Measurements from ENCODE around the gene DQX1. TPM values are rescaled to one million over a fixed set of nuclear protein-coding genes. Genes with fewer than 3 reads are reported as not detected.

The DQX1 gene
- polyA plus RNA-seq, 10 donors, result 0.13 to 0.33 (median 0.16) TPM; not detected in 5

DNA sequence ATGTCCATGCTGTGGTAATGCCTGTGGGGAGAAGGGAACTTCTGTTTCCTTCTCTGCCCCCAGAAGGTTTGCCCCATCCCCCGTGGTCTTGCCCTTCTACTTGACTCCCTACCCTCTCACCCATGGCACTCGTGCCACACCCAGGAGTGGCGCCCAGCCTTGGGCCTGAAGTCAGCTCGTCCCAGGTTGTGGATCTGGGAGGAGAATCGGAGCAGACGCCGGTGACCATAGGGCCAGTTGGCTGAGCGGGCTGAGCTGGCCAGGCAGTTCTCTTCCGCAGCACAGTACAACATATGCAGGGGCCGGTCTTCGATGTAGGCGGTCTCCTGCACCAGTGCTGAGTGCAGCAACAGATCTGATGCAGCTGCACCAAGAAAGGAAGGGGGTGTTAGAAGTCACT is 8.4 kb upstream of the DQX1 start:
- no peak for DNase-seq

DNA sequence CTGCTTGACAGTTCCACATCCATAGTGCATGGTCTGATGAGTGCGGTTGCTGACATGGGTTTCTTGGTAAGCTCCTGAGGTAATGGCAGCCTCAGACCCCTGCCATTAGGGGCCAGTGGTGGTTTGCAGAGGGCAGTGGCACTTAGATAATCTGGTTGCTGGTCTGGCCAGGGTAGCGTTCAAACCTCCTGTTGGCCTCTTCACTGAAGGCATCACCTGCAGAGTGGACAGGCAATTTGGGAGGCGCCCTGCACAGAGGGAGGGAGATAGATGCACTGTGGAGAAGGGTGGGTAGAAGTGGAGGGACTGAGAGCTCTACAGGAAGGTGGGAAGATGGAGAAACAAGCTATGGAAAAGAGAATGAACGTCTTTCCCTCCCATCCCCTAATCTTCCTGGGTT is 7.4 kb upstream of the DQX1 start:
- DNase-seq, result no peak

DNA sequence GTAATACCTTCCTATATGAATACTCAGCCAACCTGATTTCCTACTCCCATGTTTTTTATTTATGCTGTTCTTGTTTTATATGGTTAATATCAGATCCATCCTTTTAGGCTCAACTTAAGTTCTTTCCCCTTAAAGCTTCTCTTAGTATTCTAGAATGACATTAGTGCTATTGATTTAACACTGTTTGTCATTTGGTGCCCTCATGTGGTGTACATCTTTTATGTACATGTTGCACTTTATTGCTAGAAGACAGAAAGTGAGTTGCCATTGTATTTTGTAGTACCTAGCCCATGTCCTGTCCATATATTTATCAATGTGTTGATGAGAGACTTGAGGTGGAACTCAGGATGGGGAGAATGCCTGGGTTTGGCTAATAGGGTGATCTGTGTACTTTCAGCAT is 6.2 kb upstream of the DQX1 start:
- peak in 1 of 3 donors; percentile 60 for DNase-seq

DNA sequence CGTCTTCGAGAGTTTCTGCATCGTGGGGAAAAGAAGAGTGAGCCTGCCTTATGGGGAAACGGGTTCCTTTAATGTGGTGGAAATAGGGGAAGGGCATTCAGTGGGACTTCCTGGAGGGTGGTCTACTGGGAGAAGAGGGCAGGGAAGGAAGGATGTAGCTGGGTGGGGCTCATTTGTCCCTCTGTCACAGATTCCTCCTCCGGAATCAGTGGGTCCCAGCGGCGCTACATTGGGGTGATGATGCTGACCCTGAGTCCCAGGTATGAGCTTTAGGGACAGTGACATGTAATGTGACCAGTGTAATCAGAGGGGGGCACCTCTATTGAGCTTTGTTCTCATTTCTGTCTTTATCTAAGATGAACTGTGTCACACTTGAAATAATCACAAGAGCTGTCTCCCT is 5.6 kb upstream of the DQX1 start:
- DNase-seq, result no peak

DNA sequence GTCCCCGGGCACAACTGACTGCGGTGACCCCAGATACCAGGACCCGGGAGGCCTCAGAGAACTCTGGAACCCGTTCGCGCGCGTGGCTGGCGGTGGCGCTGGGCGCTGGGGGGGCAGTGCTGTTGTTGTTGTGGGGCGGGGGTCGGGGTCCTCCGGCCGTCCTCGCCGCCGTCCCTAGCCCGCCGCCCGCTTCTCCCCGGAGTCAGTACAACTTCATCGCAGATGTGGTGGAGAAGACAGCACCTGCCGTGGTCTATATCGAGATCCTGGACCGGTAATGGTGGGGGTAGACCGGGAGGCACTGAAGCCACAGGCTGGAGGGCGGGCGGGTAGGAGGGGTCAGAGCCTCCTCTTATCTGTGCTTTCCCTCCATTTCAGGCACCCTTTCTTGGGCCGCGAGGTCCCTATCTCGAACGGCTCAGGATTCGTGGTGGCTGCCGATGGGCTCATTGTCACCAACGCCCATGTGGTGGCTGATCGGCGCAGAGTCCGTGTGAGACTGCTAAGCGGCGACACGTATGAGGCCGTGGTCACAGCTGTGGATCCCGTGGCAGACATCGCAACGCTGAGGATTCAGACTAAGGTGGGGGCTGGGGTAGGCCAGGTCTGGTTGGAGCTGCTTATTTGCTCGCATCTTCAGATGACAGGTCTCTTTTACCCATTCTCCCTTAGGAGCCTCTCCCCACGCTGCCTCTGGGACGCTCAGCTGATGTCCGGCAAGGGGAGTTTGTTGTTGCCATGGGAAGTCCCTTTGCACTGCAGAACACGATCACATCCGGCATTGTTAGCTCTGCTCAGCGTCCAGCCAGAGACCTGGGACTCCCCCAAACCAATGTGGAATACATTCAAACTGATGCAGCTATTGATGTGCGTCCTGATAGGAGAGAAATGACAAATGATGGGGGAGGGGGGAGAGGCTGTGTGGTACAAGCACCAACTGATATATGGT is 4.5 kb upstream of the DQX1 start:
- DNase-seq, result peak in 1 of 3 donors; percentile 80

DNA sequence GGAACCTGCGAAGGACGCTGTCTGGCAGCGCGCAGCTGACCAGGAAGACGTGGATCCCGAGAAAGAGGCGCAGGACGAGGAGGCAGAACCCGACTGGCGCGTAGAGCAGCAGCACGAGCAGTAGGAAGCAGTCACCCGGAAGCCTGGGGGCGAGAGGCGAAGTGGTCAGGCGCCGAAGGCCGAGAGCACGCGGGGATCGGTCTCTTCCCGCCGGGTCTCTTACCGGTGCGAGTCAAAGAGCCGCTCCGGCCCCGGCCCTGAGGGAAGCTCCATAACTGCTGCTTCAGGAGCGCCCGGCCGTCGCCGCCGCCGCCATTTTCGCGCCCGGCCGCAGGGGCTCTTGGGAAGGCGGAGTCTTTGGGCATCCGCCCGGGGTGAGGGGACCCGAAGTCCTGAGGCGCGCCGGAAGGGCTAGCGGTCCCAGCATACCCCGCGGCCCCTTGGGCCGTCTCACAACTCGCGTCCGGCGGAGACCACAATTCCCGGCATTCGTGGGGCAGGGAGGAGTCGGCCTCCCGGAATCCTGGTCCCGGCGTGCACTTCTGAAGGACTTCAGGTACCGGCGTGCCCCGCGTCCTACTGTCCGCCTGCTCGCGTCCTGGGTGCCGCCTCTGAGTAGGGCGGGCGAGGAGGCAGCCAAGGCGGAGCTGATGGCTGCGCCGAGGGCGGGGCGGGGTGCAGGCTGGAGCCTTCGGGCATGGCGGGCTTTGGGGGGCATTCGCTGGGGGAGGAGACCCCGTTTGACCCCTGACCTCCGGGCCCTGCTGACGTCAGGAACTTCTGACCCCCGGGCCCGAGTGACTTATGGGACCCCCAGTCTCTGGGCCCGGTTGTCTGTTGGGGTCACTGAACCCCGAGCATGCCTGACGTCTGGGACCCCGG is 3.6 kb upstream of the DQX1 start, which contains the start of the genes AUP1 and HTRA2:
Gene AUP1 (minus strand): TSS at position 350 of the 882 bp plus-strand sequence. CDS start 77 bp downstream, at position 273.
Gene HTRA2 (plus strand): TSS at position 577 of the 882 bp plus-strand sequence. CDS start 74 bp downstream, at position 651.
- DNase-seq, result peak; percentile 99

DNA sequence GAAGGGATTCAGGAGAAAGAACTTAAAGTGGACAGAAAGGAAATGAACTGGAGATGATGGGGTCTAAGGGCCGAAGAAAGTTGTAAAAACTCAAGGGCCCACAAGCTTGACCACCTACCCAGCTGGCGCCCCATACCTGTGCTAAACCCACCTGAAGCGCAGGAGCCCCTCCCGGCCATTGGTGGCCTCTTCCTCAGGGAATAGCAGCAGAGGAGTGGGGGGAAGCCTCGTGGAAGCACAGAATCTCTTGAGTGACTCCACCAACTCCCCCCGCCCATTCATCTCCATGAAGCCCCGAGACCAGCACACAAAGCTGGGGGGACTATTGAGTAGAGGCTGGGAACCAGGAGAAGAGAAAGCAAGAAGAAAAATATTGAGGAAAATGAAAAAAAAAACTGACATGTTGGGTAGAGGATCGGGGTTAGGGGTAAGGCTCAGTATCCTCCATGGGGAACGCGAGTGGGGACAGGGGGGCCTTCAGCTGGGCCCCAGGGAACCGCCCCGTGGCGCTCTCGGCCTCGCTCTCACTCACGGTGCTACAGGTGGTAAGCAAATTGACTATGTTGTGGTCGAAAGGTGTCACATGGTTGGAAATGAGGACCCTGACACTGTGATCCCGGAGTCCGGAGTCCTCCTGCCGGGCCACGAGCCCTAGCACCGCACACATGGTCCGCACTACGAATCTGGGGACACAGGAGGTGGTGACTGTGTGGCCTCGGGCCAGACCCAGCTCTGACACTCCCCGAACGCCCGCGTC is 2.7 kb upstream of the DQX1 start:
- no peak for DNase-seq

DNA sequence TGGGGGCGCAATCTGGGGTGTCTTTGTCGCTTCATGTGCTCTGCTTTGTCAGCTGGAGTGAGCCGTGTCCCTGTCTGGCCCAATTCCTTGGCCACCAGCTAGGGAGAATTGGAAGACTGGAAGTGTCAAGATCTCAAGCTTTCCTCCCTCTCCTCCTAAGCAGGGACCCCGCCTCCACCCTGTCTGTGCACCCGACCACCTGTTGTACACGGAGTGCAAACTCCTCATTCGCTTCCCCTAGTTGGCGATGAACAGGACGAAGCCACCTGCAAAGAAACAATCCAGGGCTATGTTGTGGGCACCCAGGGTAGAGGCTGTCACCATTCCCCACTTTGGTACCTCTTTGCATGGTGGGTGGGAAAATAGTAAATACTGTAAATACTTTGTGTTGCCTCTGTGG is 1.7 kb upstream of the DQX1 start:
- no peak for DNase-seq

DNA sequence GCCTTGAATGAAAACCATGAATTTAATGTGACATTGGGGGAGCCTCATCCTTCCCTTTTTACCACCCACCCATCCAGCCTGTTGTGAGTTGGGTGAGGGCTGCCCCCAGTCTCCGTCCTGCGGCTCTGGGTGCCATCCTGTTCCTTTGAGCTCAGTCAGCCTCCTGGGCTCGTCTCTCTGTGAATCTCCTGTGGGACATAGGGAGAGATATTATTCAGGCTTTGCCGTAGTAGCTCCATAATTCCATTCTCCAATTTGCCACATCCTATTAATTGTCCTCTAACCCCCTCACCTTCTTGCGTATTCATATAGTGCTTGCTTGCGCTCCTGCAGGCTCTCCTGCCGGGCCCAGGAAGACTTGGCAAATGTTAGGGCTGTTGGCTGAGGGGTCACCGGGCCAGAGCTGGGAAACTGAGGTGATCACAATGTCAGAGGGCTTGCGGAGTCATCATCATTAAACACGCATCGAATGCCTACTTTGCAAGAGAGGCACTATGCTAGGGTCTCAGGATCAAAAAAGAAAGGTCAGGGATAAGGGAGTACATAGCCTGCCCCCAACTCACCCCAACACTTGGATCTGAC is 709 bp upstream of the DQX1 start:
- no peak for DNase-seq

DNA sequence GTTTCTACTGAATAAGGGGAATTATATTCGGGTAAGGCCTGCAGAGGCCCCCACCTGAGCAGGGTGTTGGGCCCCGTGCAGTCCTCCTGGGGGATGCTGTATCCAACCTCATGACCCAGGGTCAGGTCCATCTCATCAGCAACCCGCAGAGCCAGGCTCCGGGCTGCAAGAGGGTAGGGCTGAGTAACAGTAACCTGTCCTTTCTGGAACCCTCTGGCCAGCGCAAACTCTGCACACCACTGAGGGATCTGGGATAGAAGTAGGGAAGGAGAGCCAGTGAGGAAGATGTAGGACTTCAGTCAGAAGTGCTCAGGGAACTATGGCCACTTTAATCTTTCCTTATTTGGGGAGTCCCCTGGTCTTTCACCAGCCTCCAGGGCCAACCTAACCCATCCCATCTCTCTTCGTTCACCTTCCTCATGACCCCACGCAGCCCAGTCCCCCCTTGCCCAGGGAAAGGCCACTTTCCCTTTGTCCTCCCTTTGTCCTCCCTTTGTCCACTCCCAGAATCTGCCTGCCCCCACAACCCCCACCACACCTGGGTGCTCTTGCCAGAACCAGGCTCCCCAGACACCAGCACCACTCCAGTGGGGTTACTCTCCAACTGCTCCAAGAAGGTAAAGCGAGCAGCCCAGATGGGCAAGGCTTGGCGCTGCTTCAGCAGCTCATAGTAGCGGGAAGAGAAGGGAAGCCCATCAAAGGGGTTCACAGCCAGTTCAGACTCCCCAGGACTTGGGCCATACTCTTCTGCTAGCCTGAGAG is 895 bp downstream of the DQX1 start:
- DNase-seq, result no peak

DNA sequence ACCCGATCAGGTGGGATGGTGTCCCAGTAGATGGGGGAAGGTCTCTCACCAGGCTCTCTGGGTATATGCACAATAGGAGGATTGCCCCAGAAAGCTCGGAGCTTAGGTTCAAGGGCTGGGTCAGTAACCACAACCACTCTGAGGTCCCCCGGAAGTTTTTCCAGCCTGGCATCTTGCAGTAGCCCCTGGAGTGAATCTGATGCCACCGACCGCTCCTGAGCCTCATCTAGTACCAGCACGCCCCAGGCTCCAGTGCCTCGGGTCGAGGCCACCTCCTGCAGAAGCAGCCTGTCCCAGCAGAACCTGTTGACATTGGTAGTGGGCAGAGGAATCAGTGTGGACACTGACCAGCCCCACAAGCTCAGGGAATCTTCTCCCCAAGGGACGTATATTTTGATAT is 2.0 kb downstream of the DQX1 start:
- DNase-seq, result no peak

DNA sequence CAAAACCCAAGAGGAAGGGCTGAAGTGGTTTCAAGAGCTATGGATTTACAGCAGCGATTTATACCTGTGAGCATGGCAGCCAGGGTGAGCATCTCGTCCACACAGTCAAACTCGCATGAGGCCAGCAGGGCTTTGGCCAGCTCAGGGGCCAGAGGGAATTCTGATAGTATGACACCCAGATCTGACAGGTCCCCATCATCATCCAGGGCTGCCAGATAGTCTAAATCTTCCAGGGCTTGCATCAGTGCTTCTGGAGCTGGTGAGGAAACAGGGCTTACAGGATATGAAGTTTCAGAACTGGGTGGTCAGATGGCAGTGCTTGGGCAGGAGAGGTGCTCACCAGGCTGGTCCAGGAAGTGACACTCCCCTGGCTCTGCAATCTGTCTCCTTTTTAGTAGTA is 3.5 kb downstream of the DQX1 start:
- DNase-seq, result no peak

DNA sequence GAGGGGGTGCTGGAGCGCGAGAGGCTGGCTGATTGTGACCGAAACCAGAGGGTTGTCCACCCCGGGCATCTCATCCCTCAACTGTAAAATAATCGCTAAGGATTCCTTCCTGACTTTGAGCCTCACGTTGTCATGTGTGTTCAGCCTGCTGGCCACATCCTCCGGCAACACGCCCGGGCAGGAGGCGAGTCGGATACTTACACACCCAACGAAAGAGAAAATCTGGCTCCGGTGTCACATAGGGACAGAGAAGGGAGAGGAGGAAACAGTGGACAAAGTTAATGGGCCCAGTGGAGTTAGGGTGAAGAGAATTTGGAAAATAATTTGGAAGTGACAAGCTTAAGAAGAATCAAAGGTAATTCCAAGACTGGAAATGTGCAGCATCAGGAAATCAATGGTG is 9.4 kb downstream of the DQX1 start:
- no peak for DNase-seq

DNA sequence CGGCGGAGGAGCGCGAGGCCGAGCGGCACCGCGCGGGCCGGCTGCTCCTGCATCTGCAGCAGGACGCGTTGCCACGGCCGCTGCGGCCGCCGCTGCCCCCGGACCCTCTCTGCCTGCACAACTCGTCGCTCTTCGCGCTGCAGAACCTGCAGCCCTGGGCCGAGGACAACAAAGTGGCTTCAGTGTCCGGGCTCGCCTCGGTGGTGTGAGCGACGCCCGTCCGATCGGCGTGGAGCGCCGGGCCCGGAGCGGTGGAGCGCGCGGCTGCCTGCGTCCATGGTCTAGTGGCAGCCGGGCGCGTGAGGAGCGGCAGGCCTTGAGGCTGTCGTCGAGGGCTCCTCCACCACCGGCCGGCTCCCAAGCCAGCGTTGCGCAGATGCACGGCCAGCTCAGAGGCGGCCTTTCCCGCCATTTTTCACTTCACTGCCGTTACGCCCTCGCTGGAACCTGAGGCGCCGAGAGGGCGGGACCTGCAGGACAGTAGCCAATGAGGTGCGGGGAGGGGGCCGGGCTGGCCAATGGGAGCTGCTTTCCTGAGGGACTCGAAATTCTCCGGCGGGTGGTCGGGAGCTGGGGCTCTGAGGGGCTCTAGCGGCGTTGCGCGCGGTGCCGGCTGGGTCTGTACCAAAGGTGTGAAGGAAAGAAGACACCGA is 9.9 kb downstream of the DQX1 start:
- DNase-seq, result peak; percentile 41 to 81 (median 64)

DNA sequence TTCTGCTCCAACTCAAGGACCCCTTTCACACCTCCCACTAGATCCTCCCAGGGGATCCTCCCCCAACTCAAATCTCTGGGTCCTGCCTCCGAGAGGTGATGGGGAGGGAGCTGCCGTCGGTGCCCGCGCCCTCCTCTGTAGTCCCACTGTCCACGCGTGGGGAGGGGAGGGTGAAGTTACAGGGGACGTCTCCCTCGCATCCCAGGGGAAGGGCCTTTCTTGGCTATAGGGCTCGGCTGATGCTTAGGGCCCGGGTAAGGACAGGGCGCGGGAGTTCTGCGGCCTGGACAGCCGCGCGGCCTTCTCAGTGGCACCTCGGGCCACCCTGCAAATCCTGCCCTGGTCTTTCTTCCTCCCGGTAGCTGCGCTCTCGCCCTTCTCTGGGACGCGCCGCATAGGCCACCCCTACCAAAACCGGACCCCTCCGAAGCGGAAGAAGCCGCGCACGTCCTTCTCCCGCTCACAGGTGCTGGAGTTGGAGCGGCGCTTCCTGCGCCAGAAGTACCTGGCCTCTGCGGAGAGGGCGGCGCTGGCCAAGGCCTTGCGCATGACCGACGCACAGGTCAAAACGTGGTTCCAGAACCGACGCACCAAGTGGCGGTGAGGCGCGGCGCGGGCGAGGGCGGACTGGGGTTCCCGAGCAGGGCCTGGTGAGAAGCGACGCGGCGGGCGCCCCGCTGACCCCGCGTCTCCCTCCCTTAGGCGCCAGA is 10.6 kb downstream of the DQX1 start:
- peak in 1 of 3 donors; percentile 55 for DNase-seq

DNA sequence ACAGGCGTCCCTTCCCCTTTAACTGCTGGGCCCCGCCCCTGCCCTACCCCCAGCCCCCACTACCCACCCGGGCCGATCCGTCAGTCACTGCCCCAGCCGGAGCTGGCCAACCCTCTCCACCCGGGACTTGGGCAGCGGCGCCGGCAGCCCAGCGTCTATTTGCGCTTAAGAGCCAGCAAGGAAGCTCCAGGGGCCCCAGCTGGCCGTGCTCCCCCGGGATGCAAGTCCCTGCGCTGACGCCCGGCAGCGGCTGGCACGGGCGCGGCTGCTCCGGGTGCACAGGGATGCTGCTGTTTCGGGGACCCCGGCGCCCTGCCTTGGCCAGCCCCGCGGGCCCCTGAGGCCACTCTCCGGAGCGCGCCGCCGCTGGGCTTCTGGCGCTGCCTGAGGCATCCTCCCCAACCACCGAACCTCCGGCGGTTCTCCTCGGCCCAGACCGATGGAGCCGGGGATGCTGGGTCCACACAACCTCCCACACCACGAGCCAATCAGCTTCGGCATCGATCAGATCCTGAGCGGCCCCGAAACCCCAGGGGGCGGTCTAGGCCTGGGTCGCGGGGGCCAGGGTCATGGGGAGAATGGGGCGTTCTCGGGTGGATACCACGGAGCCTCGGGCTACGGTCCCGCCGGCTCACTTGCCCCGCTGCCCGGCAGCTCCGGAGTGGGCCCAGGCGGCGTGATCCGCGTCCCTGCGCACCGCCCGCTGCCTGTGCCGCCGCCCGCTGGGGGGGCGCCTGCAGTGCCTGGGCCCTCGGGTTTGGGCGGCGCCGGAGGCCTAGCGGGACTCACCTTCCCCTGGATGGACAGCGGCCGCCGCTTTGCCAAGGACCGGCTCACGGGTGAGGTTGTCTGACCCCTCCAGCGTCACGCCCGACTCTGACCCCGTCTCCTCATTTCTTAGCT is 11.4 kb downstream of the DQX1 start, which contains the start of gene TLX2:
Gene TLX2 (plus strand): TSS at position 83 of the 903 bp plus-strand sequence. CDS start 357 bp downstream, at position 440.
- peak in 1 of 3 donors; percentile 38 for DNase-seq

DNA sequence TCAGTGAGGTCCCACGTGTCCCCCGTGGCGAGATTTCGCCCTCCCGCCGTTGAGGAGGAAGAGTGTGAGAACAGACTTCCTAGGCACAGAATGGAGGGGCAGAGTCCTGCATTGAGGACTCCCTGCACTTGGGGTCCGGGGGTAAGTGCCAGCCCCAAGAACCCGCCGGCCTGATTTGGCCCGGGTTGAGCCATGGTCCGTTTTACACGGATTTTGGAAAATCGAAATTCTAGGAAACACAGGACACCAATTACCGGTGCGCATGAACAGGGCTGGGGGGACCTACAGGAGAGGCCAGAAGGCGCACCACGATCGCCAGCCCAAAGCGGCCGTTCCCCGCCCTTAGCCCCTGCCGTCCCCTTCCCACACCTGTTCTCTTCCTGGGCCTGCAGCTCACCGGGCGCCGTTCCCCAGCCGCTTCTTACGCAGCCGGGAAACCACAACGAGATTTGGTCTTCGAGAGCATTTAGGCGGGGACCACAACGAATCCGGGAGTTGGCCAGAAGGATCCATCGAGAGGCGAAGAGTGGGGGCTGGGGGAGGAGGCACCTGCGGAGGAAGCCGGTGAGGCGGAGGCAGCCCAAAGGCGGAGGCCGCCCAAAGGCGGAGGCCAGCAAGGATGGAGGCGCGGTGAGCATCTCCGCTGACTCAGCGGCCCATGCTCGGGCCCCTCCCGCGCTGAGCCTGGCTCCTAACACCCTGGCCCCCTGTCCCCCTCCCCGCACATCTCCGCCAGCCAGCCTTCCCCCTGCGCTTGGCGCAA is 12.2 kb downstream of the DQX1 start:
- peak in 1 of 3 donors; percentile 73 for DNase-seq
